DOHH2 (cell line): Measurements from ENCODE around the gene PEDS1.
"Not testable (repeated sequence)": the region's sequence is repeated elsewhere in the genome, so short reads cannot be mapped to it uniquely, and the experiment has no call there.

Experiments used
- H3F3A ChIP-seq: fragments of 200-600 bp; sonication (generic), shearing (Covaris generic); 2 replicates; pipeline ENCODE4 v1.6.0; 2016; ENCODE audit warnings: antibody characterized with exemption, mild to moderate bottlenecking; ENCODE audit not compliant: control insufficient read depth, insufficient read depth
- H3K27ac ChIP-seq: fragments of 200-600 bp; sonication (generic); 2 replicates; pipeline ENCODE4 v1.5.1; 2014; ENCODE audit warnings: low read depth, mild to moderate bottlenecking, low read length, moderate library complexity
- H3K27me3 ChIP-seq: fragments of 200-600 bp; sonication (generic); 2 replicates; pipeline ENCODE4 v1.6.1; 2014; ENCODE audit warnings: mild to moderate bottlenecking, low read length, mixed read lengths; ENCODE audit not compliant: control insufficient read depth
- H3K36me3 ChIP-seq: fragments of 200-600 bp; sonication (generic); 2 replicates; pipeline ENCODE4 v1.6.1; 2014; ENCODE audit warnings: mild to moderate bottlenecking, low read length, moderate library complexity, mixed read lengths; ENCODE audit not compliant: control insufficient read depth
- H3K4me1 ChIP-seq: fragments of 200-600 bp; sonication (generic); 2 replicates; pipeline ENCODE4 v1.6.1; 2014; ENCODE audit warnings: mild to moderate bottlenecking, low read length, mixed read lengths; ENCODE audit not compliant: control insufficient read depth
- H3K4me2 ChIP-seq: fragments of 200-600 bp; sonication (generic); 2 replicates; pipeline ENCODE4 v1.6.0; 2014; ENCODE audit warnings: mild to moderate bottlenecking, low read length, moderate library complexity
- H3K4me3 ChIP-seq: fragments of 200-600 bp; sonication (generic); 2 replicates; pipeline ENCODE4 v1.5.1; 2014; ENCODE audit warnings: mild to moderate bottlenecking, low read length, mixed read lengths
- H3K79me2 ChIP-seq: fragments of 200-600 bp; sonication (generic); 2 replicates; pipeline ENCODE4 v1.6.1; 2014; ENCODE audit warnings: mild to moderate bottlenecking, low read length, mixed read lengths; ENCODE audit not compliant: control insufficient read depth
- H3K9me2 ChIP-seq: fragments of 200-600 bp; sonication (generic); replicated peaks from 2 replicates; pipeline ENCODE4 v1.6.1; 2014; ENCODE audit warnings: mild to moderate bottlenecking, low read length, mixed read lengths; ENCODE audit not compliant: control insufficient read depth
- H3K9me3 ChIP-seq: fragments of 200-600 bp; sonication (generic); 2 replicates; pipeline ENCODE4 v1.6.1; 2014; ENCODE audit warnings: antibody characterized with exemption, low read length, mixed read lengths; ENCODE audit not compliant: control insufficient read depth, insufficient read depth
- H4K20me1 ChIP-seq: fragments of 200-600 bp; sonication (generic); 2 replicates; pipeline ENCODE4 v1.6.0; 2014; ENCODE audit warnings: low read depth, mild to moderate bottlenecking, antibody characterized with exemption, low read length, moderate library complexity; ENCODE audit not compliant: control insufficient read depth, insufficient read depth
- CTCF ChIP-seq: fragments of 200-600 bp; sonication (generic); IDR thresholded peaks from one replicate; pipeline ENCODE4 v1.5.1; 2014; ENCODE audit warnings: antibody characterized with exemption, mild to moderate bottlenecking, low read depth, low read length; ENCODE audit not compliant: poor library complexity, severe bottlenecking
- EZH2phosphoT487 ChIP-seq: fragments of 200-600 bp; sonication (generic); IDR thresholded peaks from 2 replicates; pipeline ENCODE4 v1.6.1; 2017; ENCODE audit warnings: borderline replicate concordance, mild to moderate bottlenecking, antibody characterized with exemption, low read length, moderate library complexity, mixed read lengths

Gene PEDS1

GRCh38 chr20:50140339-50140859 is 13.1 kb downstream of the PEDS1 start:
- Histone ChIP-seq H3K4me1 (no peaks in the 10 kb centered on the region), H3K27ac (no peak overlapping the region), H3K4me3 (no peak overlapping the region), H4K20me1 (no peaks in the 10 kb centered on the region), H3K9me2 (no peaks in the 10 kb centered on the region), H3K79me2 (peaks cover 8% of the 10 kb centered on the region), H3F3A (no peaks in the 10 kb centered on the region), H3K36me3 (peaks cover 28% of the 10 kb centered on the region), H3K4me2 (no peak overlapping the region), H3K27me3 (no peaks in the 10 kb centered on the region), H3K9me3 (no peaks in the 10 kb centered on the region)
- TF ChIP-seq EZH2phosphoT487 = no peak
- TF ChIP-seq CTCF = no peak

GRCh38 chr20:50138479-50139393 is 14.8 kb downstream of the PEDS1 start:
- H3K9me2 ChIP-seq = no peaks in the 10 kb centered on the region
- H3K4me3 ChIP-seq = no peak overlapping the region
- TF ChIP-seq EZH2phosphoT487 = no peak
- no peak for TF ChIP-seq CTCF
- H3K27ac ChIP-seq = no peak overlapping the region
- H3K4me1 ChIP-seq = no peaks in the 10 kb centered on the region
- H3F3A ChIP-seq = no peaks in the 10 kb centered on the region
- no peaks in the 10 kb centered on the region for H3K27me3 ChIP-seq
- H3K9me3 ChIP-seq = no peaks in the 10 kb centered on the region
- no peak overlapping the region for H3K4me2 ChIP-seq
- no peaks in the 10 kb centered on the region for H4K20me1 ChIP-seq
- H3K36me3 ChIP-seq = peaks cover 28% of the 10 kb centered on the region
- no peaks in the 10 kb centered on the region for H3K79me2 ChIP-seq

- no peak overlapping the region for H3K27ac ChIP-seq
- H3K79me2 ChIP-seq = no peaks in the 10 kb centered on the region
- H3K4me1 ChIP-seq = no peaks in the 10 kb centered on the region
- no peaks in the 10 kb centered on the region for H3K9me3 ChIP-seq
- H3F3A ChIP-seq = no peaks in the 10 kb centered on the region
- no peak overlapping the region for H3K4me3 ChIP-seq
- no peak overlapping the region for H3K4me2 ChIP-seq
- H4K20me1 ChIP-seq = no peaks in the 10 kb centered on the region
- H3K9me2 ChIP-seq = no peaks in the 10 kb centered on the region
- TF ChIP-seq EZH2phosphoT487 = no peak
- no peak for TF ChIP-seq CTCF
- H3K27me3 ChIP-seq = no peaks in the 10 kb centered on the region
- peaks cover 25% of the 10 kb centered on the region for H3K36me3 ChIP-seq
Measured at GRCh38 chr20:50138120-50138478, 15.4 kb downstream of the PEDS1 start.

GRCh38 chr20:50137702-50138101 is 15.8 kb downstream of the PEDS1 start:
- H3K79me2 ChIP-seq = not testable (repeated sequence)
- peaks cover 24% of the 10 kb centered on the region for H3K36me3 ChIP-seq

More at GRCh38 chr20:50137702-50138101, 15.8 kb downstream of the PEDS1 start:
- not testable (repeated sequence) for H3K27ac ChIP-seq, H3K4me1 ChIP-seq, H3K4me2 ChIP-seq, H4K20me1 ChIP-seq, H3F3A ChIP-seq, H3K4me3 ChIP-seq, H3K9me2 ChIP-seq, H3K9me3 ChIP-seq, H3K27me3 ChIP-seq
